ENCODE results near the gene MOXD1. TPM values are rescaled to one million over a fixed set of nuclear protein-coding genes. Genes with fewer than 3 reads are reported as not detected.
"Not testable (repeated sequence)": the region's sequence is repeated elsewhere in the genome, so short reads cannot be mapped to it uniquely, and the experiment has no call there.

MOXD1 gene
- total and polyA plus RNA-seq, 9 donors, result 3.1 to 22.0 (median 6.7) TPM

- H3K27me3 ChIP-seq (ENCODE audit: control insufficient read depth, insufficient read depth, low read length), result no peaks in the 10 kb centered on the region
- no CpG with 5 or more reads among the region's 2 CpGs for whole genome bisulfite sequencing (ENCODE audit: insufficient coverage)
- no peak for DNase-seq
Observed at GRCh38 chr6:132359886-132360285, 41.4 kb downstream of the MOXD1 start.

GRCh38 chr6:132357120-132357519 is 44.2 kb downstream of the MOXD1 start:
- H3K27me3 ChIP-seq (ENCODE audit: control insufficient read depth, insufficient read depth, low read length), result no peaks in the 10 kb centered on the region
- no peaks in the 10 kb centered on the region for H3K4me1 ChIP-seq (ENCODE audit: control insufficient read depth, insufficient read depth, low read length)
- H3K27ac ChIP-seq (ENCODE audit: low read length), result no peak overlapping the region
- H3K36me3 ChIP-seq (ENCODE audit: control insufficient read depth, insufficient read depth, low read length), result no peaks in the 10 kb centered on the region
- H3K4me3 ChIP-seq (ENCODE audit: low read length), result no peak overlapping the region
- DNase-seq, result peak; percentile 76
- H3K9me3 ChIP-seq (replicated peaks; ENCODE audit: control insufficient read depth, low read depth, low read length), result no peaks in the 10 kb centered on the region

More at GRCh38 chr6:132359886-132360285, 41.4 kb downstream of the MOXD1 start:
- H3K4me3 ChIP-seq (ENCODE audit: low read length), result no peak overlapping the region
- H3K9me3 ChIP-seq (replicated peaks; ENCODE audit: control insufficient read depth, low read depth, low read length), result no peaks in the 10 kb centered on the region
- H3K36me3 ChIP-seq (ENCODE audit: control insufficient read depth, insufficient read depth, low read length), result no peaks in the 10 kb centered on the region
- H3K4me1 ChIP-seq (ENCODE audit: control insufficient read depth, insufficient read depth, low read length), result no peaks in the 10 kb centered on the region
- H3K27ac ChIP-seq (ENCODE audit: low read length), result no peak overlapping the region

GRCh38 chr6:132354517-132355167 is 46.6 kb downstream of the MOXD1 start:
- Histone ChIP-seq H3K4me1 (ENCODE audit: control insufficient read depth, insufficient read depth, low read length) (no peaks in the 10 kb centered on the region), H3K27ac (ENCODE audit: low read length) (no peak overlapping the region), H3K36me3 (ENCODE audit: control insufficient read depth, insufficient read depth, low read length) (no peaks in the 10 kb centered on the region), H3K9me3 (replicated peaks; ENCODE audit: control insufficient read depth, low read depth, low read length) (no peaks in the 10 kb centered on the region), H3K27me3 (ENCODE audit: control insufficient read depth, insufficient read depth, low read length) (no peaks in the 10 kb centered on the region), H3K4me3 (ENCODE audit: low read length) (no peak overlapping the region)
- DNase-seq, result no peak
- 82% methylated on average over 7 of the region's 7 CpGs for WGBS (ENCODE audit: insufficient coverage)

- H3K4me3 ChIP-seq (ENCODE audit: low read length); H3K4me1 ChIP-seq (ENCODE audit: control insufficient read depth, insufficient read depth, low read length); H3K27me3 ChIP-seq (ENCODE audit: control insufficient read depth, insufficient read depth, low read length); H3K36me3 ChIP-seq (ENCODE audit: control insufficient read depth, insufficient read depth, low read length); DNase-seq; H3K27ac ChIP-seq (ENCODE audit: low read length); H3K9me3 ChIP-seq (replicated peaks; ENCODE audit: control insufficient read depth, low read depth, low read length): not testable (repeated sequence)
- no CpG with 5 or more reads among the region's 3 CpGs for WGBS (ENCODE audit: insufficient coverage)
Observed at GRCh38 chr6:132351986-132352385, 49.3 kb downstream of the MOXD1 start.

- Histone ChIP-seq H3K27ac (ENCODE audit: low read length) (no peak overlapping the region), H3K4me3 (ENCODE audit: low read length) (no peak overlapping the region), H3K27me3 (ENCODE audit: control insufficient read depth, insufficient read depth, low read length) (no peaks in the 10 kb centered on the region), H3K4me1 (ENCODE audit: control insufficient read depth, insufficient read depth, low read length) (no peaks in the 10 kb centered on the region), H3K9me3 (replicated peaks; ENCODE audit: control insufficient read depth, low read depth, low read length) (peaks cover 3% of the 10 kb centered on the region), H3K36me3 (ENCODE audit: control insufficient read depth, insufficient read depth, low read length) (no peaks in the 10 kb centered on the region)
- DNase-seq, result no peak
- WGBS (ENCODE audit: insufficient coverage), result no CpG with 5 or more reads among the region's 1 CpG
Observed at GRCh38 chr6:132348231-132348630, 53.0 kb downstream of the MOXD1 start.

GRCh38 chr6:132344811-132345210 is 56.5 kb downstream of the MOXD1 start:
- Histone ChIP-seq H3K27ac (ENCODE audit: low read length) (no peak overlapping the region), H3K36me3 (ENCODE audit: control insufficient read depth, insufficient read depth, low read length) (no peaks in the 10 kb centered on the region), H3K4me1 (ENCODE audit: control insufficient read depth, insufficient read depth, low read length) (no peaks in the 10 kb centered on the region), H3K27me3 (ENCODE audit: control insufficient read depth, insufficient read depth, low read length) (no peaks in the 10 kb centered on the region), H3K9me3 (replicated peaks; ENCODE audit: control insufficient read depth, low read depth, low read length) (peaks cover 3% of the 10 kb centered on the region), H3K4me3 (ENCODE audit: low read length) (no peak overlapping the region)
- DNase-seq, result no peak
- 67% methylated on average over 3 of the region's 5 CpGs for WGBS (ENCODE audit: insufficient coverage)

- H3K4me3 ChIP-seq (ENCODE audit: low read length), result no peak overlapping the region
- H3K36me3 ChIP-seq (ENCODE audit: control insufficient read depth, insufficient read depth, low read length), result no peaks in the 10 kb centered on the region
- H3K4me1 ChIP-seq (ENCODE audit: control insufficient read depth, insufficient read depth, low read length), result no peaks in the 10 kb centered on the region
- no peak overlapping the region for H3K27ac ChIP-seq (ENCODE audit: low read length)
- DNase-seq, result no peak
- H3K27me3 ChIP-seq (ENCODE audit: control insufficient read depth, insufficient read depth, low read length), result no peaks in the 10 kb centered on the region
- peaks cover 3% of the 10 kb centered on the region for H3K9me3 ChIP-seq (replicated peaks; ENCODE audit: control insufficient read depth, low read depth, low read length)
- 87% methylated on average over 2 of the region's 3 CpGs for WGBS (ENCODE audit: insufficient coverage)
Observed at GRCh38 chr6:132341646-132342045, 59.6 kb downstream of the MOXD1 start.

- DNase-seq, result no peak
- Histone ChIP-seq H3K4me1 (ENCODE audit: control insufficient read depth, insufficient read depth, low read length) (no peaks in the 10 kb centered on the region), H3K9me3 (replicated peaks; ENCODE audit: control insufficient read depth, low read depth, low read length) (no peaks in the 10 kb centered on the region), H3K27ac (ENCODE audit: low read length) (no peak overlapping the region), H3K4me3 (ENCODE audit: low read length) (no peak overlapping the region), H3K27me3 (ENCODE audit: control insufficient read depth, insufficient read depth, low read length) (no peaks in the 10 kb centered on the region), H3K36me3 (ENCODE audit: control insufficient read depth, insufficient read depth, low read length) (no peaks in the 10 kb centered on the region)
- 32% methylated on average over 2 of the region's 4 CpGs for WGBS (ENCODE audit: insufficient coverage)
Observed at GRCh38 chr6:132334521-132334885, 66.8 kb downstream of the MOXD1 start.

GRCh38 chr6:132333639-132334520 is 67.4 kb downstream of the MOXD1 start:
- 29% methylated on average over 2 of the region's 6 CpGs for WGBS (ENCODE audit: insufficient coverage)
- H3K36me3 ChIP-seq (ENCODE audit: control insufficient read depth, insufficient read depth, low read length), result no peaks in the 10 kb centered on the region
- H3K27ac ChIP-seq (ENCODE audit: low read length), result no peak overlapping the region
- no peak overlapping the region for H3K4me3 ChIP-seq (ENCODE audit: low read length)
- no peaks in the 10 kb centered on the region for H3K4me1 ChIP-seq (ENCODE audit: control insufficient read depth, insufficient read depth, low read length)
- peak; percentile 17 for DNase-seq
- no peaks in the 10 kb centered on the region for H3K27me3 ChIP-seq (ENCODE audit: control insufficient read depth, insufficient read depth, low read length)
- no peaks in the 10 kb centered on the region for H3K9me3 ChIP-seq (replicated peaks; ENCODE audit: control insufficient read depth, low read depth, low read length)

GRCh38 chr6:132330759-132331158 is 70.5 kb downstream of the MOXD1 start:
- no peak overlapping the region for H3K4me3 ChIP-seq (ENCODE audit: low read length)
- no peaks in the 10 kb centered on the region for H3K36me3 ChIP-seq (ENCODE audit: control insufficient read depth, insufficient read depth, low read length)
- no peaks in the 10 kb centered on the region for H3K9me3 ChIP-seq (replicated peaks; ENCODE audit: control insufficient read depth, low read depth, low read length)
- 100% methylated on average over 1 of the region's 5 CpGs for whole genome bisulfite sequencing (ENCODE audit: insufficient coverage)
- no peaks in the 10 kb centered on the region for H3K27me3 ChIP-seq (ENCODE audit: control insufficient read depth, insufficient read depth, low read length)
- no peak for DNase-seq
- no peaks in the 10 kb centered on the region for H3K4me1 ChIP-seq (ENCODE audit: control insufficient read depth, insufficient read depth, low read length)
- H3K27ac ChIP-seq (ENCODE audit: low read length), result no peak overlapping the region
